ENCODE data around the gene CPT1B.
"Not testable (repeated sequence)": the region's sequence is repeated elsewhere in the genome, so short reads cannot be mapped to it uniquely, and the experiment has no call there.

The CPT1B gene

GRCh38 chr22:50529897-50530579 lies 48.2 kb downstream of the CPT1B start, which contains the start of gene TYMP:
TSS of gene TYMP (minus strand) at chr22:50530012. CDS start at chr22:50529709, 303 bp downstream.
- DNase-seq, result peak in 2 of 56 donors; percentile 13 to 24

GRCh38 chr22:50529416-50529896 lies 48.8 kb downstream of the CPT1B start:
- DNase-seq, result no peak

- DNase-seq, result no peak
Measured at GRCh38 chr22:50528682-50529415, 49.4 kb downstream of the CPT1B start.

- DNase-seq, result no peak
Measured at GRCh38 chr22:50527921-50528681, 50.1 kb downstream of the CPT1B start.

GRCh38 chr22:50526834-50527801 lies 51.1 kb downstream of the CPT1B start:
- peak in 2 of 56 donors; percentile 6 to 38 for DNase-seq

GRCh38 chr22:50526108-50526833 lies 52.0 kb downstream of the CPT1B start:
- DNase-seq, result peak in 38 of 56 donors; percentile 20 to 78 (median 65)

- DNase-seq, result peak in 16 of 56 donors; percentile 60 to 89 (median 68)
Measured at GRCh38 chr22:50525858-50526107, 52.4 kb downstream of the CPT1B start.

- DNase-seq, result peak; percentile 36 to 96 (median 89)
Measured at GRCh38 chr22:50525104-50525857, 52.9 kb downstream of the CPT1B start, which contains the start of gene SCO2. TSS of gene SCO2 (minus strand) at chr22:50525598. CDS start at chr22:50524411, 1,187 bp downstream.

- no peak for DNase-seq
Measured at GRCh38 chr22:50524676-50525103, 53.5 kb downstream of the CPT1B start.

GRCh38 chr22:50523806-50524675 lies 54.2 kb downstream of the CPT1B start:
- no peak for DNase-seq

GRCh38 chr22:50523458-50523805 lies 54.8 kb downstream of the CPT1B start:
- no peak for DNase-seq

GRCh38 chr22:50522806-50523438 lies 55.3 kb downstream of the CPT1B start:
- no peak for DNase-seq

- DNase-seq, result no peak
Measured at GRCh38 chr22:50522208-50522805, 55.9 kb downstream of the CPT1B start.

- DNase-seq, result no peak
Measured at GRCh38 chr22:50521710-50522109, 56.5 kb downstream of the CPT1B start.

- DNase-seq, result no peak
Measured at GRCh38 chr22:50520826-50521453, 57.3 kb downstream of the CPT1B start.

- DNase-seq, result not testable (repeated sequence)
Measured at GRCh38 chr22:50520184-50520583, 58.0 kb downstream of the CPT1B start.

GRCh38 chr22:50519151-50519550 lies 59.1 kb downstream of the CPT1B start:
- DNase-seq, result no peak

All from nucleus accumbens (tissue), 56 donors.